HG02840 (cell line): ENCODE measurements around the gene SPG7.
"Not testable (repeated sequence)": the region's sequence is repeated elsewhere in the genome, so short reads cannot be mapped to it uniquely, and the experiment has no call there.

Source experiments
- ATAC-seq: cut with Tn5 transposase; IDR thresholded peaks from one replicate; pipeline ENCODE4 v1.9.1; 2021; ENCODE audit warnings: mild to moderate bottlenecking, moderate library complexity, moderate number of reproducible peaks; ENCODE audit not compliant: unreplicated experiment, low FRiP score

SPG7 gene

GRCh38 chr16:89574681-89575246 lies 66.6 kb downstream of the SPG7 start:
- ATAC-seq: peak; percentile 43

DNA sequence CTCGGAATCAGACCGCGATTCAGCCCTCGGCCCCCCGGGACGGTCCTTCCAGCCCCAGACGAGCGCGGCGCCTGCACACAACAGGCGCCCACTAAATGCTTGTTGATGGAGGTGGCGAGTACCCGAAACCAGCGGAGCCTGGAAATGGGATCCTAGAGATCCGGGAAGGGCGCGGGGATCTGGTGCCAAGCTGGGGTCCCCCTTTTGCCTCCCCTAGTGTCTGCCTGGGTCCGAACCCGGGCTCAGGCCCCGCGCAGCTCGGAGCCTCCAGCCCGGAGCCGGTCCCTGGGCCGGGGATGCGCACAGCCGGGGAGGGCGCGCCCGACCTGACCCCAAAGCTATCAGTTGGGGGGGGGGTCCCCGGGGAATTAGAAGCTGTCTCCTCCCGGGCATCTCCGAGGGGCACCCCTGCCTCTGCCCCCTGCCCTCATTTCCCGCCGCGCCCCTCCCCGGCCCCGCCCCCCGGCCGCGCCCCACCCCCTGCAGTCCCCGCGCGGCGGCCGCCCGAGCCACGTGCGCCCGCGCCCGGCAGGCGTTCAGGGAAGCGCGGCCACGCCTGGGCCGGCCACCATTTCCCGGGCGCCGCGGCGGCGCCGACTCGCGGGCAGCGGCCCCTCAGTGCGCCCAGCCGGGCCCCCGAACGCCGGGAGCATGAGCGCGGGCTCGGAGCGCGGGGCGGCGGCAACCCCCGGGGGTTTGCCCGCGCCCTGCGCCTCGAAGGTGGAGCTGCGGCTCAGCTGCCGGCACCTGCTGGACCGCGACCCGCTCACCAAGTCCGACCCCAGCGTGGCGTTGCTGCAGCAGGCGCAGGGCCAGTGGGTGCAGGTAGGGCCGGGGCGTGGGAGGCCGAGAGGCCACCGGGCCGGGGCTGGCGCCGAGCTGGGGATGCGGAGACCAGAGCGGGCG lies 67.3 kb downstream of the SPG7 start, which contains the start of gene CPNE7:
TSS of gene CPNE7 (plus strand) at position 512 of the 906 bp plus-strand sequence. CDS start at position 652, 140 bp downstream.
- ATAC-seq: no peak

DNA sequence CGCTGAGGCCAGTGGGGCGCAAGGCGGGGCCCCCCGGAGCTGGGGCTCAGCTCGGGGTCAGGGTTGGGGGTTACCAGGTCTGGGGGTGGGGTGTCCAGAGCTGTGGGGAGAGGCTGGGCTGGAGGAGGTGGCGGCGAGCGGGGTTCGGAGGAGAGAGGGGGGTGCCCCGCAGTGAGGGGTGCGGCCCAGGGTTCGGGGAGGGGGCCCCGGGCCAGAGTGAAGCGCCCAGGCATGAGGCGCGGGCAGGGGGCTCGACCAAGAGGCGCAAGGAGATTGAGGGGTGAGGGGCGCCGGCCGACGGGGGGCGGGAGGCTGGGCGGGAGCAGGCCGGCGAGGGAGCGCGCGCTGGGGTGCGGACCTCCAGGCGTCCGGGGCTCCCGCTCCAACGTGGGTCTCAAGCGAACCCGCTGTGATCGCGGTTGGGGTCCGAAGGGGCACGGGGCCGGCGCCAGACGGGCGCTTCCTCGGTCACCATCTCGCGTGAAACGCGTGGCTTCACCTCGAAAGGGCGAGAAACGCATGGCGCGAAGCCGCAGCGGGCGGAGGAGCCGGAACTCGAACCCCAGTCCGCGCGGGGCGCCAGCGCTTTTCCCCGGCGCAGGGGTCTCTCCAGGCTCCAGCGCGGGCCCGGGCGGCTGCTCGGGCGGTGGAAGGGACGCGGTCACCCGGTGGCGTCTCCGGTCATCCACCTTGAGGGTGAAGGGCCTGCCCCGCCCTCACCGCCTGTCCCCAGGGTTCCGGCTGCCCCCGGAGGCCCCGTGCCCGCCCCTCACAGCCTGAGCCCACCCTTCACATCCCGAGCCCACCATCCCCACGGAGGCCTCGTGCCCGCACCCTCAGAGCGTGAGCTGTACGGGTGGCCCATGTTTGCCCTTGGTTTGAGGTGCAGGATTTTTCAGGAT lies 68.2 kb downstream of the SPG7 start:
- ATAC-seq: no peak

GRCh38 chr16:89577055-89577759 lies 69.0 kb downstream of the SPG7 start:
- ATAC-seq: no peak

DNA sequence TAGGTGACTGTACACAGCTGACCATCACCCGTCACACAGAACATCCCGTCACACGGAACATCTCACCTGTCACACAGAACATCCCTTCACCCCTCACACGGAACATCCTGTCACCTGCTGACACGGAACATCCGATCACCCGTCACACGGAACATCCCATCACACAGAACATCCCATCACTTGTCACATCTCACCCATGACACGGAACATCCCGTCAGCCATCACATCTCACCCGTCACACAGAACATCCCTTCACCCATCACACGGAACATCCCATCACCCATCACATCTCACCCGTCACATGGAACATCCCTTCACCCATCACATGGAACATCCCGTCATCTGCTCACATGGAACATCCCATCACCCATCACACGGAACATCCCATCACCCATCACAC lies 71.1 kb downstream of the SPG7 start:
- no peak for ATAC-seq

GRCh38 chr16:89581045-89581695 lies 73.0 kb downstream of the SPG7 start:
- no peak for ATAC-seq

DNA sequence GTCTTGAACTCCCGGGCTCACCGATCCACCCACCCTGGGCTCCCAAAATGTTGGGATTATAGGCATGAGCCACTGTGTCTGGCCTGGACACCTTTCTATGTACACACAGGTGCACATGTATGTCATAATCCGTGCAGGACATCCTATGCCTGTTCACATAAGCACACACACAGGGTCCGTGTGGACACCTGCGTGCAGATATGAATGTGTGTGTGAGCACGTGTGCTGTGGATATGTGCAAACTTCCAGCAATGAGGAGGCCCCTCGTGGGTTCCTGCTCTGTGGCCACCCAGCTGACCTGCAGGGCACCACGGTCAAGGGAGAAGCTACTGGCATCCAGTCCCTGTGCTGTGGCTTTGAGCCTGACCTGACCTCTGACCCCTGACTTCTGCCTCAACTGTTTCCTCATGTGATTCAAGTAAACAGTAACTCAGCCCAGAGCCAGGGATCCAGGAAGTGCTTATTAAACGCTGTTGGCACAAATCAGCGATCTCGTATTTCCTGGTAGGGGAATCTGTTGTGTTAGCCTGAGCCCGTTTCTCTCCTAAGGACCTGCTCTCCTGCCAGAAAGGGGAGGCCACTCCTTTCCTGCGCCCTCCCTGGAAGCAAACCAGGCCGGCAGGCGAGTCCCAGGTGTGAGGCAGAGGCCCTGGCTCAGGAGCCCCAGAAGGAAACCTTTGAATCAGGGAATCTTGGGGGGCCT lies 73.8 kb downstream of the SPG7 start:
- no peak for ATAC-seq

- ATAC-seq: no peak
These were observed 74.5 kb downstream of the SPG7 start for GRCh38 chr16:89582614-89583196.

DNA sequence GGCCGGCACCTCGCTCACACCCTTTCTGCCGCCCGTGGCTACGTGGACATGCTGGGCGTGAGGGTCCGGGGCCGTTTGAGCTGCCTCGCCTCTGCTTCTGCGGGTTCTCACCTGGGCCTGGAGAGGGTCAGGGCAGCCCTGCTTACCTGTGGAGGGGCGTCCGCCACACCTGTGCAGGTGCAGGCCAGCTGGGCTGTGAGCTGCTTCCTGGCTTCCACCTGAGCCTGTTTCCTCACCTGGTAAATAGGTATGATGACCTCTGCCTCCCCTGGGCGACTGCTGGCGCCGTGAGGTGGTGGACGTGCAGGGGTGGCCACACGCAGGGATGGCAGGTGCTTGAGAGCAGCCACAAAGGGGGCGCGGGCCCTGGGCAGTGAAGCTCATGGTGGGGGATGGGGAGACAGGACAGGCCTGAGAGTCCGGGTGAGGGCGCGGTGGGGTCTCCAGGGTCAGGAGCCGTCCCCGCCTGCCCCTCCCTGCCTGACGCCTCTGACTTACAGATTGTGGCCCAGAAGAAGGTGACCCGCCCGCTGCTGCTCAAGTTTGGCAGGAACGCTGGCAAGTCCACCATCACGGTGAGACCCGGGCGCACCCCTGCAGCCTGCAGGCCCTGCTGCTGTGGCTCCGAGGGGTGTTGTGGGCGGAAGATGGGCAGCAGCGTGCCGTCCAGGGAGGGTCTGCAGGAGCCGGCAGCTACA lies 75.1 kb downstream of the SPG7 start:
- ATAC-seq: no peak

DNA sequence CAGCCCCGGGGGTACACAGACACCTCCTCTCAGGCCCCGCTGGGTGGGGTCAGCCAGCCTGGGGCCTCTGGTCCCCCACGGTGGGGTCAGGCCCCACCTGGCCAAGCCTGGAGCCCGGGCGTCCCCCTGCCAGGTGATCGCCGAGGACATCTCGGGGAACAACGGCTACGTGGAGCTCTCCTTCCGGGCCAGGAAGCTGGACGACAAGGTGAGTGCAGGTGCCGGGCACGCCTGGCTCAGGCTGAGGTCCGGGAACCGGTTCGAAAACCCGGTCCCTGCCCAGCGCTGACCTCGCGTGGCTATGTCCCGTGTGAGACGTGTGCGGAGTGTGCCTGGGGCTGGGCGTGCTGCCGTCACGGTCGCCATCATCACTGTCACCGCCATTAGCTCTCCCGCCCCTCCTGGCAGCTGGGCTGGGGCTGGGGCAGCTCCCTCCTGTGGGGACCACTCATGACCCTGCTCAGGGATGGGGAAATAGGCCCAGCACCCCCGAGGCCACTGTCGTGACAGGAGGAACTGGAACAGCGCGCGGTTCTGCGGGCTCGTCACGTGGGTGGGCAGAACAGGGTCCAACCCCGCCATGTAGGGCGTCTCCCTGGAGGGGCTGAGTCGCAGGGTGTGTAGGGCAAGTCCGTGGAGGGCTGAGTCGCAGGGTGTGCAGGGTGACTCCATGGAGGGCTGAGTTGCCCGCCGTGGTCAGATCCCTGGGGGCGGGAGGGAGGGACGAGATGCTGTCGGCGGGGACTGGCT lies 75.9 kb downstream of the SPG7 start:
- no peak for ATAC-seq

DNA sequence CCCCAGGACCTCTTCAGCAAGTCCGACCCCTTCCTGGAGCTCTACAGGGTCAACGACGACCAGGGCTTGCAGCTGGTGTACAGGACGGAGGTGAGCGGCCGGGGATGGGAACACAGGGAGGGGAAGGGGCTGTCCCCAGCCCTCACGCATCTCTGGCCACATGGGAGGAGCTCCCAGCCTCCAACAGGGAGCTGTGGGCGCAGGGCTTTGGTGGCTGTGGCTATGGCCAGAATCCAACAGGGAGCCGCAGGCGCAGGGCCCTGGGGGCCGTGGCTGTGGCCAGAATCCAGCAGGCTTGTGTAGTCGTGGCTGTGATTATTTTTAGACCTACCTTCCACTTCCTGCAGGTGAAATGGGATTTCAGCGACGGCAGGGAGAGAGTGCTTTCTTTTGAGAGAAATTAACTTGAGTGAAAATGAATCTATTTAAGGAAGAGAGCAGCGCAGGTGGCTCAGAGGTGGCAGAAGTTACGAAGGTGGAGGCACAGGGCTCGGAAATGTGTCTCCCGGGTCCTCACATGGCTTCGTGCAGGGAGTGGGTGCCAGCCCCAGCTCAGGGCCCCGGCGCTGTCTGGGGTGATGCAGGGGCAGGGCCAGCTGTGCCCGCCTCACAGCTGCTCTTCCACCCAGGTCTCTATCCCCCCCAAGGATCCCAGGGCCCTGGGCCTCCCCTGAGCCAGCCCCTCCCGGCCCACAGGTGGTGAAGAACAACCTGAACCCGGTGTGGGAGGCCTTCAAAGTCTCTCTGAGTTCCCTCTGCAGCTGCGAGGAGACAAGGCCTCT lies 76.8 kb downstream of the SPG7 start:
- no peak for ATAC-seq

GRCh38 chr16:89586218-89586617 lies 78.0 kb downstream of the SPG7 start:
- ATAC-seq: no peak

DNA sequence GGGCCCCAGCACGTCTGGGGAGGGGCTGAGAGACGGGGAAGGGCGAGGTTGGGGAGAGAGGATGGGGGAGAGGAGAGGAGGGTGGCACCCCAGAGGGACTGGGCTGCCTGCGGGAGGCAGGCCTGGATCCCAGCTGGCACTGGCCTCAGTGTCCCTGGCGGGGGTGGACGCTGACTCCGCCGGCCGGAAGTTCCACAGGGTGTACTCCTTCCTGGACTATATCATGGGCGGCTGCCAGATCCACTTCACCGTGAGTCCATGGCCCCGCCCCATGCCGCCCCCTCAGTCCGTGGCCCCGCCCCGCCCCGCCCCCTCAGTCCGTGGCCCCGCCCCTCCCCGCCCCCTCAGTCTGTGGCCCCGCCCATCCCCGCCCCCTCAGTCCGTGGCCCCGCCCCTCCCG lies 78.7 kb downstream of the SPG7 start:
- no peak for ATAC-seq

- not testable (repeated sequence) for ATAC-seq
These were observed 79.5 kb downstream of the SPG7 start for GRCh38 chr16:89587676-89588075.

- ATAC-seq: no peak
These were observed 80.4 kb downstream of the SPG7 start for GRCh38 chr16:89588413-89589109.

GRCh38 chr16:89589241-89589926 lies 81.2 kb downstream of the SPG7 start:
- no peak for ATAC-seq
